Upper lobe of left lung (tissue), 4 donors: ENCODE results near the gene SCN4B.
"Not testable (repeated sequence)": the region's sequence is repeated elsewhere in the genome, so short reads cannot be mapped to it uniquely, and the experiment has no call there.

ENCODE experiments used
- POLR2A ChIP-seq, 4 donors: fragments of 450-650 bp; IDR thresholded peaks; one replicate each; pipeline ENCODE4 v1.5.1; 2016 to 2017; ENCODE audit warnings: antibody characterized with exemption in 4 of 4, mild to moderate bottlenecking in 2 of 4
- POLR2AphosphoS5 ChIP-seq, 2 donors: sonication (generic); formaldehyde crosslinking; IDR thresholded peaks; one replicate each; pipeline ENCODE4 v1.5.1; 2017; ENCODE audit warnings: antibody characterized with exemption in 2 of 2
- TF ChIP-seq, protein P1 (sequence below), 6 experiments: fragments of 450-650 bp in 4 of 6; fragments of 200-600 bp in 2 of 6; sonication (generic) in 2 of 6; IDR thresholded peaks; one replicate each; pipeline ENCODE4 v1.5.1; 2016 to 2019; ENCODE audit warnings: antibody characterized with exemption in 6 of 6

- TF ChIP-seq, protein P1, sequence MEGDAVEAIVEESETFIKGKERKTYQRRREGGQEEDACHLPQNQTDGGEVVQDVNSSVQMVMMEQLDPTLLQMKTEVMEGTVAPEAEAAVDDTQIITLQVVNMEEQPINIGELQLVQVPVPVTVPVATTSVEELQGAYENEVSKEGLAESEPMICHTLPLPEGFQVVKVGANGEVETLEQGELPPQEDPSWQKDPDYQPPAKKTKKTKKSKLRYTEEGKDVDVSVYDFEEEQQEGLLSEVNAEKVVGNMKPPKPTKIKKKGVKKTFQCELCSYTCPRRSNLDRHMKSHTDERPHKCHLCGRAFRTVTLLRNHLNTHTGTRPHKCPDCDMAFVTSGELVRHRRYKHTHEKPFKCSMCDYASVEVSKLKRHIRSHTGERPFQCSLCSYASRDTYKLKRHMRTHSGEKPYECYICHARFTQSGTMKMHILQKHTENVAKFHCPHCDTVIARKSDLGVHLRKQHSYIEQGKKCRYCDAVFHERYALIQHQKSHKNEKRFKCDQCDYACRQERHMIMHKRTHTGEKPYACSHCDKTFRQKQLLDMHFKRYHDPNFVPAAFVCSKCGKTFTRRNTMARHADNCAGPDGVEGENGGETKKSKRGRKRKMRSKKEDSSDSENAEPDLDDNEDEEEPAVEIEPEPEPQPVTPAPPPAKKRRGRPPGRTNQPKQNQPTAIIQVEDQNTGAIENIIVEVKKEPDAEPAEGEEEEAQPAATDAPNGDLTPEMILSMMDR (IDR thresholded peaks at IDR 0.05), result not testable (repeated sequence)
- not testable (repeated sequence) for TF ChIP-seq POLR2A, POLR2AphosphoS5 (IDR thresholded peaks at IDR 0.05)
Observed at GRCh38 chr11:118190942-118191506, 38.4 kb upstream of the SCN4B start.
